Retinal pigment epithelial cell (primary cell): ENCODE data around the gene TNFSF4.
"Not testable (repeated sequence)": the region's sequence is repeated elsewhere in the genome, so short reads cannot be mapped to it uniquely, and the experiment has no call there.

Experiments
- DNase-seq: peaks from one replicate; pipeline ENCODE4 v3.0.0-alpha.2; 2010; ENCODE audit warnings: low read depth
- H3K4me3 ChIP-seq: 2 replicates; pipeline ENCODE4 v1.5.1; 2011; ENCODE audit warnings: mild to moderate bottlenecking, low read length, control low read depth, moderate library complexity
- CTCF ChIP-seq: conservative IDR thresholded peaks from 2 replicates; pipeline ENCODE4 v1.5.1; 2011; ENCODE audit warnings: low read depth, low read length, control low read depth, inconsistent platforms

TNFSF4 gene

GRCh38 chr1:173163222-173163621, 43.9 kb downstream of the TNFSF4 start:
- DNase-seq, result no peak
- no peak for TF ChIP-seq CTCF
- no peak overlapping the region for H3K4me3 ChIP-seq

DNA sequence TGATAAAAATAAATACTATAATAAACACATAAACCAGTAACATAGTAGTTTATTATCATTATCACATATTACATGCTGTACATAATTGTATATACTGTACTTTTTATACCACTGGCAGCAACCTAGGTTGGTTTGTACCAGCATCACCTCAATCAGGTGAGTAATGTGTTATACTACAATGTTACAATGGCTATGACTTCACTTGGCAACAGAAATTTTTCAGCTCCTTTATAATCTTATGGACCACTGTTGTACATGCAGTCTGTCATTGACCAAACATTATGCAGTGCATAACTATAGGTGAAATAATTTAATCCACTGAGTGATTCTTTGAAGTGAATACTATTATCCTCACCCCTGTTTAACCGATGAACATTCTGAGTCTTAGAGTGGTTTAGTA, 44.5 kb downstream of the TNFSF4 start:
- H3K4me3 ChIP-seq, result no peak overlapping the region
- no peak for DNase-seq
- TF ChIP-seq CTCF, result no peak

GRCh38 chr1:173161510-173162221, 45.5 kb downstream of the TNFSF4 start:
- no peak for DNase-seq
- no peak for TF ChIP-seq CTCF

DNA sequence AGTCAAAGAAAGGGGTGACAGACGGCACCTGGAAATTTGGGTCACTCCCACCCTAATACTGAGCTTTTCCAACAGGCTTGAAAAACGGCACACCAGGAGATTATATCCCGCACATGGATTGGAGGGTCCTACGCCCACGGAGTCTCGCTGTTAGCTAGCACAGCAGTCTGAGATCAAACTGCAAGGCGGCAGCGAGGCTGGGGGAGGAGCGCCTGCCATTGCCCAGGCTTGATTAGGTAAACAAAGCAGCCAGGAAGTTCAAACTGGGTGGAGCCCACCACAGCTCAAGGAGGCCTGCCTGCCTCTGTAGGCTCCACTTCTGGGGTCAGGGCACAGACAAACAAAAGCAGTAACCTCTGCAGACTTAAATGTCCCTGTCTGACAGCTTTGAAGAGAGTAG, 53.2 kb downstream of the TNFSF4 start:
- not testable (repeated sequence) for H3K4me3 ChIP-seq, DNase-seq

More at GRCh38 chr1:173161510-173162221, 45.5 kb downstream of the TNFSF4 start:
- no peak overlapping the region for H3K4me3 ChIP-seq

GRCh38 chr1:173153503-173153902, 53.6 kb downstream of the TNFSF4 start:
- TF ChIP-seq CTCF, result no peak
- DNase-seq, result no peak
- no peak overlapping the region for H3K4me3 ChIP-seq

DNA sequence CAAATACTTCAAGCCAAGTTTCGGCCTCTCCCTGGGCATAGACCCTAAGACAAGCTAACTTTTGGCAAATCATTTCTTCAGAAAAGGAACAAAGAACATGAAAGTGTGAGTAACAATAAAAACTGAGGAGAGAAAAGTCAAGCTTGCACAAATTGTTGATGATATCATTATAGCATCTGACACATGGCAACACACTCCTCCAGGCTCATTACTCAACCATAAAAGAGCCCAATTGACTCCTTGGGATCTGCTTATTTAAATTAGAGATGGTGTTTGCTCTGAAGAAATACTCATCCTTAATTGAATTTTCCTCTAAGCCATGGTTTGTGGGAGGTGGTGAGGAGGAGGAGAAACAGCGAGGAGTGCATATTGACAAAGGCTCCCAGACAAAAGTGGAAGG, 54.5 kb downstream of the TNFSF4 start:
- TF ChIP-seq CTCF, result no peak
- no peak overlapping the region for H3K4me3 ChIP-seq
- no peak for DNase-seq

DNA sequence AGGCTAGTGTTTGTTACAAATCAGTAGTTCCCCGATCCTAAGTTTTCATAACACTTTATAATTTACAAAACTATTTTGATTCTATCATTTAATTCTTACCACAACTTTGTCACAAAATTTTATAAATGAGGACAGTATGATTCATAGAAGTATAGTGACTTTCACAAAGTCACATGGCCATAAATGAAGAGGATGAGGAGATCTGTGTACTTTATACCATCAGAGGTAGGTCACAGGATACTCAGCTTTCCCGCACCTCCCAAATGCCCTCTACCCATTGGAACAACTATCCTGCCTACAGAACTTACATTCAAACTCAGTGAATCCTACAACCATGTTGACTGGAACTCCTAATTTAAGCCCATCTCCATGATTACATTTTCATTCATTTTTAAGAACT, 56.3 kb downstream of the TNFSF4 start:
- no peak overlapping the region for H3K4me3 ChIP-seq
- no peak for DNase-seq
- no peak for TF ChIP-seq CTCF
